OCI-LY7 (cell line): ENCODE results near the gene PDCD1LG2.

ENCODE experiments used
- CTCF ChIP-seq: fragments of 200-600 bp; sonication (generic); conservative IDR thresholded peaks from 2 replicates; pipeline ENCODE4 v1.5.1; 2014; ENCODE audit warnings: mild to moderate bottlenecking, antibody characterized with exemption, low read length, moderate library complexity, mixed read lengths
- EZH2phosphoT487 ChIP-seq: fragments of 200-600 bp; sonication (generic); IDR thresholded peaks from 2 replicates; pipeline ENCODE4 v1.6.1; 2018; ENCODE audit warnings: low read depth, borderline replicate concordance, mild to moderate bottlenecking, mixed run types, antibody characterized with exemption, low read length, moderate library complexity, mixed read lengths

GRCh38 chr9:5549658-5550650 is 39.6 kb downstream of the PDCD1LG2 start:
- TF ChIP-seq CTCF (no peak), EZH2phosphoT487 (no peak)
